Keratinocyte (primary cell): ENCODE measurements around the gene WT1. TPM values are rescaled to one million over a fixed set of nuclear protein-coding genes. Genes with fewer than 3 reads are reported as not detected.

Experiments used
- DNase-seq: peaks from one replicate; pipeline ENCODE4 v3.0.0-alpha.2; 2011; ENCODE audit warnings: low read depth, missing footprints, low spot score
- FAIRE-seq: peaks from 2 replicates; lab custom pipeline; 2011; peaks lifted over from hg19 to GRCh38; lab: Jason Lieb, UNC
- H2AFZ ChIP-seq: 2 replicates; pipeline ENCODE4 v1.6.0; 2012; ENCODE audit warnings: low read length, control low read depth, inconsistent platforms; ENCODE audit not compliant: control insufficient read depth
- H3K27ac ChIP-seq: 2 replicates; pipeline ENCODE4 v1.5.1; 2011; ENCODE audit warnings: low read length; ENCODE audit not compliant: control insufficient read depth, insufficient read depth
- H3K27me3 ChIP-seq: 3 replicates; pipeline ENCODE4 v1.6.0; 2011; ENCODE audit warnings: low read length; ENCODE audit not compliant: control insufficient read depth, insufficient read depth; ENCODE audit errors: extremely low read depth
- H3K36me3 ChIP-seq, 2 experiments: 2 replicates in 1 of 2; 3 replicates in 1 of 2; pipeline ENCODE4 v1.5.1; 2011; ENCODE audit warnings: low read length in 2 of 2, mild to moderate bottlenecking in 1 of 2; ENCODE audit not compliant: control insufficient read depth in 2 of 2, insufficient read depth in 2 of 2; ENCODE audit errors: extremely low read depth in 1 of 2
- H3K4me1 ChIP-seq: 3 replicates; pipeline ENCODE4 v1.5.1; 2011; ENCODE audit warnings: low read length; ENCODE audit not compliant: control insufficient read depth, insufficient read depth; ENCODE audit errors: extremely low read depth
- H3K4me2 ChIP-seq: 3 replicates; pipeline ENCODE4 v1.6.0; 2011; ENCODE audit warnings: low read depth, low read length; ENCODE audit not compliant: control insufficient read depth, insufficient read depth; ENCODE audit errors: extremely low read depth
- H3K4me3 ChIP-seq, 3 experiments: fragments of 200-600 bp in 1 of 3; sonication (generic) in 1 of 3; 2 replicates in 2 of 3; 3 replicates in 1 of 3; pipeline ENCODE4 v1.5.1; 2011 to 2016; ENCODE audit warnings: low read length in 3 of 3, mild to moderate bottlenecking in 3 of 3, control low read depth in 2 of 3, inconsistent platforms in 1 of 3, low read depth in 1 of 3, mixed read lengths in 1 of 3, mixed run types in 1 of 3, moderate library complexity in 1 of 3; ENCODE audit not compliant: control insufficient read depth in 2 of 3, insufficient read depth in 2 of 3; ENCODE audit errors: extremely low read depth in 1 of 3
- H3K79me2 ChIP-seq: 2 replicates; pipeline ENCODE4 v1.6.0; 2012; ENCODE audit warnings: low read length; ENCODE audit not compliant: control insufficient read depth, insufficient read depth
- H3K9ac ChIP-seq: 3 replicates; pipeline ENCODE4 v1.6.0; 2011; ENCODE audit warnings: low read length; ENCODE audit not compliant: control insufficient read depth, insufficient read depth; ENCODE audit errors: extremely low read depth
- H3K9me1 ChIP-seq: 3 replicates; pipeline ENCODE4 v1.6.0; 2011; ENCODE audit warnings: low read length; ENCODE audit not compliant: control insufficient read depth, insufficient read depth; ENCODE audit errors: extremely low read depth
- H3K9me3 ChIP-seq: 2 replicates; pipeline ENCODE4 v1.5.1; 2012; ENCODE audit warnings: low read depth, low read length; ENCODE audit not compliant: control insufficient read depth
- H4K20me1 ChIP-seq: 3 replicates; pipeline ENCODE4 v1.6.0; 2011; ENCODE audit warnings: low read length; ENCODE audit not compliant: control insufficient read depth, insufficient read depth; ENCODE audit errors: extremely low read depth
- CTCF ChIP-seq, 3 experiments: IDR thresholded peaks in 1 of 3; conservative IDR thresholded peaks in 1 of 3; optimal IDR thresholded peaks in 1 of 3; 2 replicates in 2 of 3; 3 replicates in 1 of 3; pipeline versions ENCODE3 to v1.5.1; 2011; ENCODE audit warnings: low read length in 3 of 3, mild to moderate bottlenecking in 3 of 3, moderate library complexity in 2 of 3, control low read depth in 1 of 3, inconsistent platforms in 1 of 3; ENCODE audit not compliant: insufficient read depth in 2 of 3; ENCODE audit errors: extremely low read depth in 1 of 3
- EZH2 ChIP-seq: IDR thresholded peaks from one replicate; pipeline ENCODE4 v1.6.1; 2012; ENCODE audit warnings: inconsistent platforms, mild to moderate bottlenecking, low read length, moderate library complexity
- dilution Hi-C: fragments of 300-500 bp; cut with MboI; formaldehyde crosslinking; loops from one replicate; pipeline ENCODE4 v1.7.0; 2020; ENCODE audit warnings: low sequenced_read_pairs; ENCODE audit not compliant: extremely low pct_ligation_motif_present
- polyA plus RNA-seq, 5 experiments: library from polyadenylated mRNA; depleted of rRNA in 3 of 5; stranded (reverse) in 3 of 5; stranded (forward) in 1 of 5; unstranded in 1 of 5; fragments of >200 nt; gene quantifications; 1 replicate in 1 of 5; 2 replicates in 3 of 5; 3 replicates in 1 of 5; pipeline versions ENCODE4 v1.2.1 to v1.2.3, GENCODE V29; 2011 to 2012; ENCODE audit warnings: missing spikeins in 2 of 5, low read depth in 1 of 5, low replicate concordance in 1 of 5

WT1 gene
- polyA plus RNA-seq, 1 donor (not counting 4 experiments of a cell fraction or from before 2014, with no cell fraction given): not detected

- no peaks in the 10 kb centered on the region for H3K79me2 ChIP-seq
- dilution Hi-C loops: no loop called here
- H3K36me3 ChIP-seq: no peaks in the 10 kb centered on the region
- no peak overlapping the region for H3K4me2 ChIP-seq
- no peak for DNase-seq
- no peaks in the 10 kb centered on the region for H3K9me3 ChIP-seq
- H3K4me1 ChIP-seq: no peaks in the 10 kb centered on the region
- no peak overlapping the region for H3K9ac ChIP-seq
- H3K27ac ChIP-seq: no peak overlapping the region
- H3K4me3 ChIP-seq: no peak overlapping the region
- H4K20me1 ChIP-seq: no peaks in the 10 kb centered on the region
- TF ChIP-seq EZH2 (no peak), CTCF (optimal IDR thresholded peaks at IDR 0.05 in 1 of 3, IDR thresholded peaks at IDR 0.05 in 1 of 3, conservative IDR thresholded peaks at IDR 0.05 in 1 of 3; ENCODE audit: extremely low read depth in 1 of 3, insufficient read depth in 2 of 3, low read length in 3 of 3) (no peak)
- no peak overlapping the region for H2AFZ ChIP-seq
- peaks cover 11% of the 10 kb centered on the region for H3K27me3 ChIP-seq
- H3K9me1 ChIP-seq: no peaks in the 10 kb centered on the region
- FAIRE-seq: no peak
Observed at GRCh38 chr11:32395127-32395526, 40.2 kb downstream of the WT1 start.

DNA sequence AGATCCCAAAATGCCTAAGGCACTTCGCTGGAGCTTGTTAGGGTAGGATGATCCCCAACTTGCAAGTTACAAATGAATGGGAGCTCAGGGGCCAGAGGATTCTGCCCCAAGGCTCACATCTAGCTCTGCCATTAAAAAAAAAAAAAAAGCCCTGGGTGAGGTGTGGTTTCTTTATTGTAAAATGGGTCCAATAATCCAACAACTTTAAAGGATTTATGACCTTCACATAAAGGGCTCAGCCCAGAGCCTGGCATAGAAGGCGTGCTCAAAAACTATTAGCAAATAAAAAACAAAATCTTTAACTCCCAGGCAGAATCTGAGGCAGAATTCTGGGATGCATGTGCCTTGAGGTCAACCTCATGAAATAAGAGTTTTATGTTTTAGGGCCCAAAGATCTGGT, 42.5 kb downstream of the WT1 start:
- Histone ChIP-seq H3K79me2 (no peaks in the 10 kb centered on the region), H3K9ac (no peak overlapping the region), H4K20me1 (no peaks in the 10 kb centered on the region), H3K36me3 (no peaks in the 10 kb centered on the region), H2AFZ (no peak overlapping the region), H3K4me3 (no peak overlapping the region), H3K27me3 (peaks cover 7% of the 10 kb centered on the region), H3K9me3 (no peaks in the 10 kb centered on the region), H3K4me1 (no peaks in the 10 kb centered on the region), H3K27ac (no peak overlapping the region), H3K4me2 (no peak overlapping the region), H3K9me1 (no peaks in the 10 kb centered on the region)
- dilution Hi-C loops: no loop called here
- no peak for TF ChIP-seq CTCF (optimal IDR thresholded peaks at IDR 0.05 in 1 of 3, IDR thresholded peaks at IDR 0.05 in 1 of 3, conservative IDR thresholded peaks at IDR 0.05 in 1 of 3; ENCODE audit: extremely low read depth in 1 of 3, insufficient read depth in 2 of 3, low read length in 3 of 3)
- TF ChIP-seq EZH2: no peak
- DNase-seq: no peak
- FAIRE-seq: no peak
